GM12892 (cell line): ENCODE data around the gene MACROD2.

Experiments
- POLR2A ChIP-seq: IDR thresholded peaks from 2 replicates; pipeline ENCODE4 v1.6.1; 2011; ENCODE audit warnings: low read depth, low read length, control low read depth
- POLR2AphosphoS5 ChIP-seq: IDR thresholded peaks from 2 replicates; pipeline ENCODE4 v1.6.1; 2011; ENCODE audit warnings: low read depth, low read length, control low read depth
- TAF1 ChIP-seq: IDR thresholded peaks from 2 replicates; pipeline ENCODE4 v1.6.1; 2011; ENCODE audit warnings: low read depth, mild to moderate bottlenecking, control low read depth, low read length, borderline replicate concordance

- TF ChIP-seq POLR2AphosphoS5 = no peak
- no peak for TF ChIP-seq POLR2A
- TF ChIP-seq TAF1 = no peak
These were observed 627.5 kb downstream of the MACROD2 start for GRCh38 chr20:14622796-14623195.
